NB4 (cell line): ENCODE measurements around the gene RPS16.

ENCODE experiments used
- MAX ChIP-seq: IDR thresholded peaks from 2 replicates; pipeline ENCODE4 v1.6.1; 2011; ENCODE audit warnings: low read depth, low read length
- MYC ChIP-seq: IDR thresholded peaks from 2 replicates; pipeline ENCODE4 v1.6.1; 2011; ENCODE audit warnings: low read depth, low read length
- POLR2A ChIP-seq: IDR thresholded peaks from 2 replicates; pipeline ENCODE4 v1.6.1; 2011; ENCODE audit warnings: mild to moderate bottlenecking; ENCODE audit not compliant: insufficient read length; ENCODE audit errors: extremely low read depth
- TF ChIP-seq, protein P1 (sequence below): IDR thresholded peaks from one replicate; pipeline ENCODE4 v1.5.1; 2012; ENCODE audit warnings: low read depth, low read length

DNA sequence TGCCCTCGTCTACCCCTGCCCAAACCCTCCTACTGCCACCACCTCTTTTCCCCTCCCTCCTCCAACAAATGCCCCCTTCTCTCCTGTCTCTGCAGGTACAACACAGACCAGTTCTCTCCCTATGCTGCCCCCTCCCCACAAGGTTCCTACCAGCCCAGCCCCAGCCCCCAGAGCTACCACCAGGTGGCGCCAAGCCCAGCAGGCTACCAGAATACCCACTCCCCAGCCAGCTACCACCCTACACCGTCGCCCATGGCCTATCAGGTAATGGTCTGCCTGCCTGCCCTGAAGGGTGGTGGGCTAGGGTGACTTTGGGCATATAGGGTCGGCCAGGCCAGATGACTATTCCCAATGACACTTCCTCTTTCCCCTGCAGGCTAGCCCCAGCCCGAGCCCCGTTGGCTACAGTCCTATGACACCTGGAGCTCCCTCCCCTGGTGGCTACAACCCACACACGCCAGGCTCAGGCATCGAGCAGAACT is 38.4 kb upstream of the RPS16 start:
- no peak for TF ChIP-seq POLR2A
- TF ChIP-seq MYC = no peak
- TF ChIP-seq, protein P1, sequence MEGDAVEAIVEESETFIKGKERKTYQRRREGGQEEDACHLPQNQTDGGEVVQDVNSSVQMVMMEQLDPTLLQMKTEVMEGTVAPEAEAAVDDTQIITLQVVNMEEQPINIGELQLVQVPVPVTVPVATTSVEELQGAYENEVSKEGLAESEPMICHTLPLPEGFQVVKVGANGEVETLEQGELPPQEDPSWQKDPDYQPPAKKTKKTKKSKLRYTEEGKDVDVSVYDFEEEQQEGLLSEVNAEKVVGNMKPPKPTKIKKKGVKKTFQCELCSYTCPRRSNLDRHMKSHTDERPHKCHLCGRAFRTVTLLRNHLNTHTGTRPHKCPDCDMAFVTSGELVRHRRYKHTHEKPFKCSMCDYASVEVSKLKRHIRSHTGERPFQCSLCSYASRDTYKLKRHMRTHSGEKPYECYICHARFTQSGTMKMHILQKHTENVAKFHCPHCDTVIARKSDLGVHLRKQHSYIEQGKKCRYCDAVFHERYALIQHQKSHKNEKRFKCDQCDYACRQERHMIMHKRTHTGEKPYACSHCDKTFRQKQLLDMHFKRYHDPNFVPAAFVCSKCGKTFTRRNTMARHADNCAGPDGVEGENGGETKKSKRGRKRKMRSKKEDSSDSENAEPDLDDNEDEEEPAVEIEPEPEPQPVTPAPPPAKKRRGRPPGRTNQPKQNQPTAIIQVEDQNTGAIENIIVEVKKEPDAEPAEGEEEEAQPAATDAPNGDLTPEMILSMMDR = peak; percentile 67
- TF ChIP-seq MAX = no peak
